ENCODE results near the gene OR10K2. TPM values are rescaled to one million over a fixed set of nuclear protein-coding genes. Genes with fewer than 3 reads are reported as not detected.

Gene OR10K2
- total RNA-seq, 4 donors from 2014 or later: not detected

Other genes starting within 250 kb of the OR10K2 start
- 10 to 100 TPM in 1 of 4 donors, 1 to 10 TPM in 1, under 1 TPM in 2; 0.38 to 11.2 (median 1.5) TPM for gene CD1D, start 245.3 kb downstream of the OR10K2 start, total RNA-seq
- under 1 TPM in 1 of 4 donors, not detected in 3; 0.34 TPM for gene CD1A, start 171.8 kb downstream of the OR10K2 start, total RNA-seq
- gene CD1C, start 136.3 kb downstream of the OR10K2 start, total RNA-seq: 1 to 10 TPM in 1 of 4 donors, under 1 TPM in 2, not detected in 1; 0.49 to 7.6 (median 0.66) TPM
- gene CD1B, start 94.7 kb downstream of the OR10K2 start, total RNA-seq: 1 to 10 TPM in 1 of 4 donors, not detected in 3; 1.9 TPM
- gene CD1E, start 72.3 kb downstream of the OR10K2 start, total RNA-seq: 1 to 10 TPM in 2 of 4 donors, under 1 TPM in 1, not detected in 1; 0.88 to 2.9 (median 2.4) TPM
- gene OR10T2, start 26.8 kb downstream of the OR10K2 start, total RNA-seq: not detected
- not detected for gene OR10K1, start 35.6 kb upstream of the OR10K2 start, total RNA-seq
- not detected for gene OR10R2, start 46.0 kb upstream of the OR10K2 start, total RNA-seq
- not detected for gene OR6Y1, start 128.2 kb upstream of the OR10K2 start, total RNA-seq
- gene OR6P1, start 144.3 kb upstream of the OR10K2 start, total RNA-seq: not detected
- gene OR10X1, start 153.7 kb upstream of the OR10K2 start, total RNA-seq: not detected
- not detected for gene OR10Z1, start 179.0 kb upstream of the OR10K2 start, total RNA-seq